AG09319 (cell line): ENCODE data around the gene ARHGAP26.

Experiments
- DNase-seq: peaks from one replicate; pipeline ENCODE4 v3.0.0-alpha.2; 2010; ENCODE audit warnings: low read depth; ENCODE audit errors: extremely low read depth
- TF ChIP-seq, protein P1 (sequence below): IDR thresholded peaks from 2 replicates; pipeline ENCODE4 v1.5.1; 2011; ENCODE audit warnings: low read depth, mild to moderate bottlenecking, inconsistent platforms, low read length, moderate library complexity

Gene ARHGAP26

DNA sequence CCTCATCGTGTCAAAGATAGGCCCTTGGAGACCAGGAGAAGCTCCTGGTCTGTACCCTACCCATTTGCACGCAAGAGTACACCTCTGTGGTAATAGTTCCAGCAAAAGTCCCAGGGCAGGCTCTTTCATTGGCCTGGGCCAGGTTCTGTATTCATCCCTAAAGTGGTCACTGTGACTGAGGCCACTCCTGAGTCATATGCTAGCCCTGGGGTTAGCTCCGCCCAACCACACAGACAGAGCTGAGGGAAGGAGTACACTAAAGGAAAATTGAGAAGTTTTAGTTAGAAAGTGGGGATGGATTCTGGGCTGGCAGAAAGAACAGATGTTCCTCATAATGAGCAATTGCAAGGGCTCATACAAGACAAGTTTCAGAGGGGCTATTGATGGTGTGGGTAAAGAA, 206.7 kb downstream of the ARHGAP26 start:
- TF ChIP-seq, protein P1, sequence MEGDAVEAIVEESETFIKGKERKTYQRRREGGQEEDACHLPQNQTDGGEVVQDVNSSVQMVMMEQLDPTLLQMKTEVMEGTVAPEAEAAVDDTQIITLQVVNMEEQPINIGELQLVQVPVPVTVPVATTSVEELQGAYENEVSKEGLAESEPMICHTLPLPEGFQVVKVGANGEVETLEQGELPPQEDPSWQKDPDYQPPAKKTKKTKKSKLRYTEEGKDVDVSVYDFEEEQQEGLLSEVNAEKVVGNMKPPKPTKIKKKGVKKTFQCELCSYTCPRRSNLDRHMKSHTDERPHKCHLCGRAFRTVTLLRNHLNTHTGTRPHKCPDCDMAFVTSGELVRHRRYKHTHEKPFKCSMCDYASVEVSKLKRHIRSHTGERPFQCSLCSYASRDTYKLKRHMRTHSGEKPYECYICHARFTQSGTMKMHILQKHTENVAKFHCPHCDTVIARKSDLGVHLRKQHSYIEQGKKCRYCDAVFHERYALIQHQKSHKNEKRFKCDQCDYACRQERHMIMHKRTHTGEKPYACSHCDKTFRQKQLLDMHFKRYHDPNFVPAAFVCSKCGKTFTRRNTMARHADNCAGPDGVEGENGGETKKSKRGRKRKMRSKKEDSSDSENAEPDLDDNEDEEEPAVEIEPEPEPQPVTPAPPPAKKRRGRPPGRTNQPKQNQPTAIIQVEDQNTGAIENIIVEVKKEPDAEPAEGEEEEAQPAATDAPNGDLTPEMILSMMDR = no peak
- no peak for DNase-seq

- TF ChIP-seq, protein P1 = no peak
- DNase-seq = no peak
Observed at GRCh38 chr5:142977363-142978051, 207.3 kb downstream of the ARHGAP26 start.

- DNase-seq = no peak
- TF ChIP-seq, protein P1 = no peak
Observed at GRCh38 chr5:142978252-142978651, 208.1 kb downstream of the ARHGAP26 start.

DNA sequence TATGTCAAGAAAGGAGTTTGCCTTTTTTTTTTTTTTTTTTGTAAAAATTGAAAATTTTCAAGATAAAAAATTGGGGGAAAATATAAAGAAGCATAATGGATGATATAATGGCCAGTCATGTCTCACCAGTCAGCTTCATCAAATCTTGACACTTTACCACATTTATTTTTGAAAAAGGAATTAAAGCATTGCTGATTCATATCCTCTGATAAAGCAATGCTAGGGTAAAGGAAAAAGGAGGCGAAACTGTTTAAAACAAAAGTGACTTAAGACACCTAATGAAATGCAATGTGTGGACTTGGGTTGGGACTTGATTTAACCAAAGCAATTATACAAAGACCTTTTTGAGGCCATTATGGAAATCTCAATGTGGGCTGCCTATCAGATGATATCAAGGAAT, 208.5 kb downstream of the ARHGAP26 start:
- DNase-seq = no peak
- TF ChIP-seq, protein P1 = no peak

- TF ChIP-seq, protein P1 = no peak
- no peak for DNase-seq
Observed at GRCh38 chr5:142979636-142980035, 209.5 kb downstream of the ARHGAP26 start.

GRCh38 chr5:142981475-142981874, 211.3 kb downstream of the ARHGAP26 start:
- TF ChIP-seq, protein P1 = no peak
- no peak for DNase-seq

- DNase-seq = peak; percentile 53
- TF ChIP-seq, protein P1 = no peak
Observed at GRCh38 chr5:142981886-142982820, 212.0 kb downstream of the ARHGAP26 start.
